Measurements from ENCODE around the gene RAB42. TPM values are rescaled to one million over a fixed set of nuclear protein-coding genes. Genes with fewer than 3 reads are reported as not detected.
A peak's percentile ranks its signal among the peaks of the same experiment; 100 is the strongest.
"Not testable (repeated sequence)": the region's sequence is repeated elsewhere in the genome, so short reads cannot be mapped to it uniquely, and the experiment has no call there.

RAB42 gene
- total RNA-seq, 1 experiment from 2014 or later, result 0.37 TPM

DNA sequence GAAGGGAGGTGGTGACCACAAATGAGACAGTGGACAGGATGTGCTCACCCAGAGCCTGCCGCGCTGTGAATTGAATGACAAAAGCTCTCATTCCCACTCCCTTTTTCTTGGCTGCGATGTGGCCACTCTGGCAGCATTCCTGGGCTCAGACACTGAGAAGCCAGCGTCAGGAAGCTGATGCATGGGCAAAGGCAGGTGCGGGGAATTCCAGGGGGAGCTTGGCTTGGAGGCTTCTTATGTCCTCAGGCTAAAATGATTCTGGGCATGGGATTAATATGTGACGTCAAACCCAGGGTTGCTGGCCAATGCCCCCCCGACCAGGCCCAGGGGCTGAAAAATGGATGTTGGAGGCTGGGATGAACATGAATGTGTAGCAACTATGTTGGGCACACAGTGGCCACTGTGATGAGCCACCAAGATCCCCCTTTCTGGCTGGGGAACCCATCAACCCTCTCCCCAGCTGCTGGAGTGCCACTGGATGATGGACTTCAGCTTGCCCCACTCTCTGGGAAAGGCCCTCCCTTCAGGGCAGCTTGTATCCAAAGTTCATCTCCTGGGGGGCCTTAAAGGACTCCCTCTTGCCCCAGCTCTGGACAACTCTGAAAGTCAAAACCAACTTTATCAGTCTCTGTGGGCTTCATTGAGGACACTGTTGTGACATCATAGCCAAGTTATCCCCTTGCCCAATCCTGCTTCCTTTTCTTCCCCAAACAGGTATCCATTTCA is 2.8 kb downstream of the RAB42 start:
- not testable (repeated sequence) for H3K27ac ChIP-seq (ENCODE audit: low read length); H3K4me1 ChIP-seq (ENCODE audit: low read length); H4K20me1 ChIP-seq (ENCODE audit: insufficient read depth, low read depth, low read length); H3K9me3 ChIP-seq (ENCODE audit: low read length); H3K4me3 ChIP-seq (ENCODE audit: low read length); H3K79me2 ChIP-seq (ENCODE audit: low read length); H3K4me2 ChIP-seq (ENCODE audit: low read depth, low read length, poor library complexity, severe bottlenecking); H3K9ac ChIP-seq (ENCODE audit: low read length); H3K36me3 ChIP-seq (ENCODE audit: insufficient read depth, low read length); H2AFZ ChIP-seq (ENCODE audit: low read length); H3K9me2 ChIP-seq (replicated peaks; ENCODE audit: insufficient read depth, low read length); H3K27me3 ChIP-seq (ENCODE audit: low read length); DNase-seq

GRCh38 chr1:28595412-28596191 is 3.5 kb downstream of the RAB42 start:
- Histone ChIP-seq H3K9me2 (replicated peaks; ENCODE audit: insufficient read depth, low read length) (no peaks in the 10 kb centered on the region), H3K27ac (ENCODE audit: low read length) (no peak overlapping the region), H4K20me1 (ENCODE audit: insufficient read depth, low read depth, low read length) (no peaks in the 10 kb centered on the region), H3K4me1 (ENCODE audit: low read length) (peaks cover 7% of the 10 kb centered on the region), H3K36me3 (ENCODE audit: insufficient read depth, low read length) (no peaks in the 10 kb centered on the region), H3K9me3 (ENCODE audit: low read length) (no peaks in the 10 kb centered on the region), H3K4me2 (ENCODE audit: low read depth, low read length, poor library complexity, severe bottlenecking) (no peak overlapping the region), H3K9ac (ENCODE audit: low read length) (no peak overlapping the region), H2AFZ (ENCODE audit: low read length) (no peak overlapping the region), H3K79me2 (ENCODE audit: low read length) (no peaks in the 10 kb centered on the region), H3K4me3 (ENCODE audit: low read length) (no peak overlapping the region), H3K27me3 (ENCODE audit: low read length) (no peaks in the 10 kb centered on the region)
- no peak for DNase-seq

DNA sequence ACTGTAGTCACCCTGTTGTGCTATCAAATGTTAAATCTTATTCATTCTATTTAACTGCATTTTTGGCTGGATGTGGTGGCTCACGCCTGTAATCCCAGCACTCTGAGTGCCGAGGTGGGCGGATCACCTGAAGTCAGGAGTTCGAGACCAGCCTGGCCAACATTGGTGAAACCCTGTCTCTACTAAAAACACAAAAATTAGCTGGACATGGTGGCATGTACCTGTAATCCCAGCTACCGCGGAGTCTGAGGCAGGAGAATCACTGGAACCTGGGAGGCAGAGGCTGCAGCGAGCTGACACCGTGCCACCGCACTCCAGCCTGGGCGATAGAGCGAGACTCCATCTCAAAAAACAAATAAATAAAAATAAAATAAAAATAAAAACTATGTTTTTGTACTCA is 4.2 kb downstream of the RAB42 start:
- H3K9ac ChIP-seq (ENCODE audit: low read length); H3K9me2 ChIP-seq (replicated peaks; ENCODE audit: insufficient read depth, low read length); H3K4me3 ChIP-seq (ENCODE audit: low read length); H4K20me1 ChIP-seq (ENCODE audit: insufficient read depth, low read depth, low read length); H3K36me3 ChIP-seq (ENCODE audit: insufficient read depth, low read length); H3K4me2 ChIP-seq (ENCODE audit: low read depth, low read length, poor library complexity, severe bottlenecking); H3K27ac ChIP-seq (ENCODE audit: low read length); H3K79me2 ChIP-seq (ENCODE audit: low read length); H3K27me3 ChIP-seq (ENCODE audit: low read length); DNase-seq; H3K9me3 ChIP-seq (ENCODE audit: low read length); H3K4me1 ChIP-seq (ENCODE audit: low read length); H2AFZ ChIP-seq (ENCODE audit: low read length): not testable (repeated sequence)

DNA sequence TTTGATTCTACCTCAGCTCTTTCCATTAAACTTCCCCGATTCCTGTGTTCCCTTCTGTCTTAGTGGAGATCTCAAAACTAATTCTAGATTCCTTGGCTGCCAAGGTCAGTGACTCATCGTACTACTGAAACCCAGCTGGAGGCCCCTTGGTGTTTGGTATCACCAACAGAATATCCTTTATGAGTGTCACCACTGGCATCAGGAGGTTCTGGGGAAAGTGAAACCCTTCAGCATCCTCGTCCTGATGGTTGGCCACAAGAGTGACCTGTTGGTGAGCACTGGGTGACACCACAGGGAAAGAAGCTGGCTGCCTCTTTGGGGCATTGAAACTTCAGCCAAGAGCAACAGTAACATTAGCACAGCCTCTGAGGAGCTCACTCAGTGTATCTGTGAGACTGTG is 9.6 kb downstream of the RAB42 start:
- no peak overlapping the region for H3K9ac ChIP-seq (ENCODE audit: low read length)
- no peaks in the 10 kb centered on the region for H3K4me1 ChIP-seq (ENCODE audit: low read length)
- DNase-seq, result no peak
- H4K20me1 ChIP-seq (ENCODE audit: insufficient read depth, low read depth, low read length), result no peaks in the 10 kb centered on the region
- H3K27me3 ChIP-seq (ENCODE audit: low read length), result no peaks in the 10 kb centered on the region
- no peaks in the 10 kb centered on the region for H3K79me2 ChIP-seq (ENCODE audit: low read length)
- no peaks in the 10 kb centered on the region for H3K9me3 ChIP-seq (ENCODE audit: low read length)
- no peak overlapping the region for H2AFZ ChIP-seq (ENCODE audit: low read length)
- no peak overlapping the region for H3K4me2 ChIP-seq (ENCODE audit: low read depth, low read length, poor library complexity, severe bottlenecking)
- no peak overlapping the region for H3K4me3 ChIP-seq (ENCODE audit: low read length)
- H3K27ac ChIP-seq (ENCODE audit: low read length), result no peak overlapping the region
- peaks cover 12% of the 10 kb centered on the region; the same call in 1 of the 2 replicates for H3K36me3 ChIP-seq (ENCODE audit: insufficient read depth, low read length)
- no peaks in the 10 kb centered on the region for H3K9me2 ChIP-seq (replicated peaks; ENCODE audit: insufficient read depth, low read length)

DNA sequence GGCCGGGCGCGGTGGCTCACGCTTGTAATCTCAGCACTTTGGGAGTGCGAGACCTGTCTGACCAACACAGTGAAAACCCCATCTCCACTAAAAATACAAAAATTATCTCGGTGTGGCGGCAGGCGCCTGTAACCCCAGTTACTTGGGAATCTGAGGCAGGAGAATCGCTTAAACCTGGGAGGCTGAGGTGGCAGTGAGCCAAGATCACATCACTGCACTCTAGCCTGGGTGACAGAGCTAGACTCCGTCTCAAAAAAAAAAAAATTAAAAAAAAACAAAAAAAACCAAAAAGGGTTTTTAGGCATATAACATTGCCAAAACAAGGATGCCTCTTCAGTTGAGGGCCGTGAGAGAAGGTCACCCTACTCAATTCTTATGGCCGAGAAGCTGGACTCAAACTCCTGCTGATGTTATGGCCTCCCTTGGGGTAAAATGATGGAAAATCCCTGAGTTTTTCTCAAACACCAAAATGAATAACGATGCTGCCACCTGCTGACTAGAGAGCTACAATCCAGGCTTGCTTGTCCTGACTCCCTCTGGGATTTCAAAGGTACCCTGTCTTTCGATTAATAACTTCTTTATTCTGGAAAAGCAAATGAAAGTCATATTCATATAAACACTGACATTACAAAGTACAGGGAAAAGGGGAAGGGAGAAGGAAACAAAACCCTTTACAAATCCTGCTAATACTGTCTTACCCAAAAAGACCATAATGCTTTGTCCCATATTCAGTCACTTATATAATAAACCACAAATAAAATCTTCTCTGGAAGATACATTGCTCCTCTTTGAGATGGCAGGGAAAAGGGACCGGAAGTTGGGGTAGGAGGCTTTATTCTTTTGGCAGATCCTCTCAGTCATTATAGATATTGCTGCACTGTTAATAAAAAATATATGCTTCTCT is 10.7 kb downstream of the RAB42 start:
- H3K79me2 ChIP-seq (ENCODE audit: low read length), result no peaks in the 10 kb centered on the region
- H3K4me3 ChIP-seq (ENCODE audit: low read length), result no peak overlapping the region
- H4K20me1 ChIP-seq (ENCODE audit: insufficient read depth, low read depth, low read length), result no peaks in the 10 kb centered on the region
- no peaks in the 10 kb centered on the region for H3K4me1 ChIP-seq (ENCODE audit: low read length)
- H3K9me2 ChIP-seq (replicated peaks; ENCODE audit: insufficient read depth, low read length), result no peaks in the 10 kb centered on the region
- H3K27me3 ChIP-seq (ENCODE audit: low read length), result no peaks in the 10 kb centered on the region
- no peak overlapping the region for H3K27ac ChIP-seq (ENCODE audit: low read length)
- H3K9me3 ChIP-seq (ENCODE audit: low read length), result no peaks in the 10 kb centered on the region
- no peak overlapping the region for H3K9ac ChIP-seq (ENCODE audit: low read length)
- H2AFZ ChIP-seq (ENCODE audit: low read length), result no peak overlapping the region
- no peak overlapping the region for H3K4me2 ChIP-seq (ENCODE audit: low read depth, low read length, poor library complexity, severe bottlenecking)
- peaks cover 12% of the 10 kb centered on the region; the same call in 1 of the 2 replicates for H3K36me3 ChIP-seq (ENCODE audit: insufficient read depth, low read length)
- peak; percentile 73 for DNase-seq

GRCh38 chr1:28604411-28604810 is 12.3 kb downstream of the RAB42 start:
- Histone ChIP-seq H3K4me1 (ENCODE audit: low read length) (no peaks in the 10 kb centered on the region), H3K79me2 (ENCODE audit: low read length) (no peaks in the 10 kb centered on the region), H3K4me2 (ENCODE audit: low read depth, low read length, poor library complexity, severe bottlenecking) (no peak overlapping the region), H3K9me2 (replicated peaks; ENCODE audit: insufficient read depth, low read length) (no peaks in the 10 kb centered on the region), H3K27me3 (ENCODE audit: low read length) (no peaks in the 10 kb centered on the region), H3K36me3 (ENCODE audit: insufficient read depth, low read length) (peaks cover 12% of the 10 kb centered on the region; the same call in 1 of the 2 replicates), H3K27ac (ENCODE audit: low read length) (no peak overlapping the region), H2AFZ (ENCODE audit: low read length) (no peak overlapping the region), H3K9me3 (ENCODE audit: low read length) (no peaks in the 10 kb centered on the region), H3K9ac (ENCODE audit: low read length) (no peak overlapping the region), H3K4me3 (ENCODE audit: low read length) (no peak overlapping the region), H4K20me1 (ENCODE audit: insufficient read depth, low read depth, low read length) (no peaks in the 10 kb centered on the region)
- no peak for DNase-seq

DNA sequence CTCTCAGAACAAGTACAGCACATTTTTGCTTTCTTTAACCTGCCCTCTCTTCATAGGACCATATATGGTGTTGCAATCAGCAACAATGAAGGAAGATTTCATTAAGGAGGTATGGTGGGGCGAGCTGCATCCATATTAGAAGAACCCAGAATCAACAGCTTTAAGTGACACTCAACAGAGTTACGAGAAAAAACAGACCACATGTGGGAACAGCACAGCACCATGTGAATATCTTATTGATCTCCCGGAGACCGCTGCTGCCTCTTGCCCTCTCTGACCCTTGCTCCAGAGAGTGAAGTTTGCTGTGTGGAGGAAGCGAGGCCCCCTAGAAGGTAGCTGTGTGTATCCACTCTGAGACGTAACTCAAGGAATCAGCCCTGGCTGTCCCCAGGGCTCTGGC is 12.9 kb downstream of the RAB42 start:
- no peaks in the 10 kb centered on the region for H3K4me1 ChIP-seq (ENCODE audit: low read length)
- no peaks in the 10 kb centered on the region for H4K20me1 ChIP-seq (ENCODE audit: insufficient read depth, low read depth, low read length)
- H3K27me3 ChIP-seq (ENCODE audit: low read length), result no peaks in the 10 kb centered on the region
- no peak overlapping the region for H3K9ac ChIP-seq (ENCODE audit: low read length)
- H2AFZ ChIP-seq (ENCODE audit: low read length), result no peak overlapping the region
- no peak for DNase-seq
- H3K36me3 ChIP-seq (ENCODE audit: insufficient read depth, low read length), result peaks cover 12% of the 10 kb centered on the region; the same call in 1 of the 2 replicates
- H3K4me2 ChIP-seq (ENCODE audit: low read depth, low read length, poor library complexity, severe bottlenecking), result no peak overlapping the region
- H3K27ac ChIP-seq (ENCODE audit: low read length), result no peak overlapping the region
- H3K9me2 ChIP-seq (replicated peaks; ENCODE audit: insufficient read depth, low read length), result no peaks in the 10 kb centered on the region
- H3K4me3 ChIP-seq (ENCODE audit: low read length), result no peak overlapping the region
- no peaks in the 10 kb centered on the region for H3K9me3 ChIP-seq (ENCODE audit: low read length)
- no peaks in the 10 kb centered on the region for H3K79me2 ChIP-seq (ENCODE audit: low read length)

- Histone ChIP-seq H3K36me3 (ENCODE audit: insufficient read depth, low read length) (peaks cover 12% of the 10 kb centered on the region; the same call in 1 of the 2 replicates), H3K79me2 (ENCODE audit: low read length) (no peaks in the 10 kb centered on the region), H3K9me3 (ENCODE audit: low read length) (no peaks in the 10 kb centered on the region), H3K27me3 (ENCODE audit: low read length) (no peaks in the 10 kb centered on the region), H3K27ac (ENCODE audit: low read length) (no peak overlapping the region), H4K20me1 (ENCODE audit: insufficient read depth, low read depth, low read length) (no peaks in the 10 kb centered on the region), H3K9ac (ENCODE audit: low read length) (no peak overlapping the region), H3K4me3 (ENCODE audit: low read length) (no peak overlapping the region), H3K4me2 (ENCODE audit: low read depth, low read length, poor library complexity, severe bottlenecking) (no peak overlapping the region), H2AFZ (ENCODE audit: low read length) (no peak overlapping the region), H3K9me2 (replicated peaks; ENCODE audit: insufficient read depth, low read length) (no peaks in the 10 kb centered on the region), H3K4me1 (ENCODE audit: low read length) (no peaks in the 10 kb centered on the region)
- DNase-seq, result no peak
Measured at GRCh38 chr1:28606771-28607170, 14.7 kb downstream of the RAB42 start.
